OCI-M1 (cell line): ENCODE data around the gene ANXA11.

ENCODE experiments used
- DNase-seq: peaks from one replicate; lab custom pipeline; 2025; lab: John Stamatoyannopoulos, UW

Gene ANXA11

GRCh38 chr10:80187465-80188409 lies 17.6 kb downstream of the ANXA11 start:
- DNase-seq, result peak; percentile 97

GRCh38 chr10:80187060-80187459 lies 18.3 kb downstream of the ANXA11 start:
- DNase-seq, result no peak

GRCh38 chr10:80186364-80187012 lies 18.8 kb downstream of the ANXA11 start:
- no peak for DNase-seq

GRCh38 chr10:80185578-80186299 lies 19.6 kb downstream of the ANXA11 start:
- DNase-seq, result no peak

GRCh38 chr10:80184291-80184690 lies 21.0 kb downstream of the ANXA11 start:
- DNase-seq, result no peak

- no peak for DNase-seq
Observed at GRCh38 chr10:80183436-80183835, 21.9 kb downstream of the ANXA11 start.

- no peak for DNase-seq
Observed at GRCh38 chr10:80182986-80183385, 22.4 kb downstream of the ANXA11 start.

- DNase-seq, result no peak
Observed at GRCh38 chr10:80177781-80178636, 27.3 kb downstream of the ANXA11 start.

- DNase-seq, result no peak
Observed at GRCh38 chr10:80176526-80176925, 28.8 kb downstream of the ANXA11 start.

GRCh38 chr10:80174641-80175395 lies 30.5 kb downstream of the ANXA11 start:
- DNase-seq, result no peak

- DNase-seq, result no peak
Observed at GRCh38 chr10:80173466-80173865, 31.9 kb downstream of the ANXA11 start.

GRCh38 chr10:80172896-80173295 lies 32.4 kb downstream of the ANXA11 start:
- no peak for DNase-seq

GRCh38 chr10:80171248-80171660 lies 34.1 kb downstream of the ANXA11 start:
- DNase-seq, result no peak

GRCh38 chr10:80170641-80171040 lies 34.7 kb downstream of the ANXA11 start:
- DNase-seq, result no peak

GRCh38 chr10:80170026-80170425 lies 35.3 kb downstream of the ANXA11 start:
- DNase-seq, result no peak

GRCh38 chr10:80168679-80169380 lies 36.5 kb downstream of the ANXA11 start:
- peak; percentile 27 for DNase-seq

- DNase-seq, result no peak
Observed at GRCh38 chr10:80168162-80168511, 37.2 kb downstream of the ANXA11 start.

GRCh38 chr10:80167471-80168161 lies 37.7 kb downstream of the ANXA11 start:
- no peak for DNase-seq

- no peak for DNase-seq
Observed at GRCh38 chr10:80166581-80167470, 38.5 kb downstream of the ANXA11 start.
